Astrocyte (in vitro differentiated cells and primary cell): ENCODE data around the gene SAMM50. TPM values are rescaled to one million over a fixed set of nuclear protein-coding genes. Genes with fewer than 3 reads are reported as not detected.

ENCODE experiments used
- DNase-seq: peaks from one replicate; pipeline ENCODE4 v3.0.0-alpha.2; 2010; ENCODE audit warnings: low read depth
- FAIRE-seq: peaks from 2 replicates; lab custom pipeline; 2011; peaks lifted over from hg19 to GRCh38; lab: Jason Lieb, UNC
- H2AFZ ChIP-seq: 2 replicates; pipeline ENCODE4 v1.6.0; 2012; ENCODE audit warnings: low read depth, low read length, inconsistent platforms
- H3K27ac ChIP-seq: 2 replicates; pipeline ENCODE4 v1.5.1; 2011; ENCODE audit warnings: low read depth, low read length, inconsistent platforms
- H3K27me3 ChIP-seq: 2 replicates; pipeline ENCODE4 v1.6.0; 2011; ENCODE audit warnings: low read length, inconsistent platforms; ENCODE audit not compliant: insufficient read depth
- H3K36me3 ChIP-seq: 2 replicates; pipeline ENCODE4 v1.5.1; 2011; ENCODE audit warnings: low read length, inconsistent platforms; ENCODE audit not compliant: insufficient read depth
- H3K4me1 ChIP-seq: 2 replicates; pipeline ENCODE4 v1.5.1; 2011; ENCODE audit warnings: low read length, inconsistent platforms; ENCODE audit not compliant: insufficient read depth
- H3K4me2 ChIP-seq: 2 replicates; pipeline ENCODE4 v1.6.0; 2012; ENCODE audit warnings: low read length, inconsistent platforms
- H3K4me3 ChIP-seq: 2 replicates; pipeline ENCODE4 v1.5.1; 2011; ENCODE audit warnings: low read depth, mild to moderate bottlenecking, low read length, inconsistent platforms; ENCODE audit not compliant: insufficient read depth
- H3K79me2 ChIP-seq: 2 replicates; pipeline ENCODE4 v1.6.0; 2012; ENCODE audit warnings: mild to moderate bottlenecking, low read length, inconsistent platforms; ENCODE audit not compliant: insufficient read depth
- H3K9ac ChIP-seq: 2 replicates; pipeline ENCODE4 v1.6.0; 2012; ENCODE audit warnings: mild to moderate bottlenecking, low read length, inconsistent platforms
- H3K9me3 ChIP-seq: 2 replicates; pipeline ENCODE4 v1.5.1; 2012; ENCODE audit warnings: low read depth, mild to moderate bottlenecking, low read length, inconsistent platforms; ENCODE audit not compliant: insufficient read depth
- H4K20me1 ChIP-seq: 2 replicates; pipeline ENCODE4 v1.6.0; 2012; ENCODE audit warnings: low read length, inconsistent platforms; ENCODE audit not compliant: insufficient read depth
- H3K27ac Mint-ChIP-seq: one replicate; pipeline ENCODE4 v1.8.0; 2021; ENCODE audit warnings: mild to moderate bottlenecking, mixed read lengths; ENCODE audit not compliant: unreplicated experiment
- H3K27me3 Mint-ChIP-seq: one replicate; pipeline ENCODE4 v1.8.0; 2021; ENCODE audit warnings: low read depth, mixed read lengths; ENCODE audit not compliant: unreplicated experiment
- H3K36me3 Mint-ChIP-seq: one replicate; pipeline ENCODE4 v1.8.0; 2021; ENCODE audit warnings: low read depth, mixed read lengths; ENCODE audit not compliant: unreplicated experiment
- H3K4me1 Mint-ChIP-seq: one replicate; pipeline ENCODE4 v1.8.0; 2021; ENCODE audit warnings: low read depth, mixed read lengths; ENCODE audit not compliant: unreplicated experiment
- H3K4me3 Mint-ChIP-seq: one replicate; pipeline ENCODE4 v1.8.0; 2021; ENCODE audit warnings: mild to moderate bottlenecking, moderate library complexity, mixed read lengths; ENCODE audit not compliant: unreplicated experiment
- H3K9me3 Mint-ChIP-seq: one replicate; pipeline ENCODE4 v1.8.0; 2021; ENCODE audit warnings: mild to moderate bottlenecking, mixed read lengths; ENCODE audit not compliant: unreplicated experiment
- CTCF ChIP-seq: IDR thresholded peaks from 2 replicates; pipeline ENCODE4 v1.5.1; 2011; ENCODE audit warnings: low read depth, mild to moderate bottlenecking, inconsistent platforms, low read length, moderate library complexity; ENCODE audit not compliant: insufficient read depth
- EZH2 ChIP-seq: IDR thresholded peaks from 2 replicates; pipeline ENCODE4 v1.6.1; 2012; ENCODE audit warnings: mild to moderate bottlenecking, low read length, inconsistent platforms; ENCODE audit not compliant: insufficient read depth
- total RNA-seq: library from RNA; stranded (reverse); gene quantifications from 2 replicates; pipeline ENCODE4 v1.2.1, GENCODE V29; 2021

SAMM50 gene
- total RNA-seq, 1 donor from 2014 or later: 63.4 TPM

GRCh38 chr22:44031158-44031952 is 76.1 kb downstream of the SAMM50 start:
- no peaks in the 10 kb centered on the region for H3K9me3 Mint-ChIP-seq
- H3K79me2 ChIP-seq: peaks cover 69% of the 10 kb centered on the region
- peaks cover 12% of the 10 kb centered on the region for H3K4me1 ChIP-seq
- H3K36me3 Mint-ChIP-seq: no peaks in the 10 kb centered on the region
- no peak overlapping the region for H3K4me3 ChIP-seq
- peaks cover 1% of the 10 kb centered on the region for H3K27me3 Mint-ChIP-seq
- H3K4me3 Mint-ChIP-seq: no peak overlapping the region
- H3K27ac Mint-ChIP-seq: peak overlapping the region; percentile 53
- no peak for TF ChIP-seq CTCF
- no peak for TF ChIP-seq EZH2
- no peak overlapping the region for H3K27ac ChIP-seq
- H3K4me1 Mint-ChIP-seq: peaks cover 14% of the 10 kb centered on the region
- H3K4me2 ChIP-seq: peak overlapping the region; percentile 28
- FAIRE-seq: no peak
- H3K27me3 ChIP-seq: no peaks in the 10 kb centered on the region
- H3K9me3 ChIP-seq: peaks cover 3% of the 10 kb centered on the region
- H4K20me1 ChIP-seq: peaks cover 10% of the 10 kb centered on the region
- no peak overlapping the region for H3K9ac ChIP-seq
- DNase-seq: no peak
- H3K36me3 ChIP-seq: no peaks in the 10 kb centered on the region
- no peak overlapping the region for H2AFZ ChIP-seq

- no peak for TF ChIP-seq EZH2
- TF ChIP-seq CTCF: no peak
- peak overlapping the region; percentile 75 for H3K27ac Mint-ChIP-seq
- H3K36me3 Mint-ChIP-seq: no peaks in the 10 kb centered on the region
- Histone ChIP-seq H3K9me3 (peaks cover 3% of the 10 kb centered on the region), H3K4me2 (no peak overlapping the region), H3K4me3 (no peak overlapping the region), H3K79me2 (peaks cover 64% of the 10 kb centered on the region), H3K9ac (no peak overlapping the region), H3K36me3 (no peaks in the 10 kb centered on the region), H3K27ac (no peak overlapping the region), H3K4me1 (peaks cover 10% of the 10 kb centered on the region), H3K27me3 (no peaks in the 10 kb centered on the region), H4K20me1 (peaks cover 14% of the 10 kb centered on the region), H2AFZ (no peak overlapping the region)
- peaks cover 1% of the 10 kb centered on the region for H3K27me3 Mint-ChIP-seq
- no peak for FAIRE-seq
- H3K4me1 Mint-ChIP-seq: peaks cover 14% of the 10 kb centered on the region
- H3K9me3 Mint-ChIP-seq: no peaks in the 10 kb centered on the region
- H3K4me3 Mint-ChIP-seq: no peak overlapping the region
- DNase-seq: peak; percentile 41
These were observed 77.0 kb downstream of the SAMM50 start for GRCh38 chr22:44032126-44032730.

GRCh38 chr22:44033287-44033686 is 78.0 kb downstream of the SAMM50 start:
- no peak overlapping the region for H3K4me2 ChIP-seq
- peak overlapping the region; percentile 18 for H3K27ac Mint-ChIP-seq
- FAIRE-seq (no peak), DNase-seq (no peak)
- H3K36me3 ChIP-seq: no peaks in the 10 kb centered on the region
- no peak overlapping the region for H3K9ac ChIP-seq
- peaks cover 16% of the 10 kb centered on the region for H4K20me1 ChIP-seq
- no peak for TF ChIP-seq EZH2
- no peak for TF ChIP-seq CTCF
- no peak overlapping the region for H3K4me3 Mint-ChIP-seq
- H3K27ac ChIP-seq: no peak overlapping the region
- H3K4me3 ChIP-seq: no peak overlapping the region
- H3K9me3 ChIP-seq: peaks cover 3% of the 10 kb centered on the region
- H2AFZ ChIP-seq: no peak overlapping the region
- H3K27me3 ChIP-seq: no peaks in the 10 kb centered on the region
- H3K79me2 ChIP-seq: peaks cover 59% of the 10 kb centered on the region
- H3K36me3 Mint-ChIP-seq: no peaks in the 10 kb centered on the region
- no peaks in the 10 kb centered on the region for H3K9me3 Mint-ChIP-seq
- H3K4me1 ChIP-seq: peaks cover 18% of the 10 kb centered on the region
- H3K27me3 Mint-ChIP-seq: no peaks in the 10 kb centered on the region
- H3K4me1 Mint-ChIP-seq: peaks cover 22% of the 10 kb centered on the region
